Measurements from ENCODE around the gene MITF.

DNA sequence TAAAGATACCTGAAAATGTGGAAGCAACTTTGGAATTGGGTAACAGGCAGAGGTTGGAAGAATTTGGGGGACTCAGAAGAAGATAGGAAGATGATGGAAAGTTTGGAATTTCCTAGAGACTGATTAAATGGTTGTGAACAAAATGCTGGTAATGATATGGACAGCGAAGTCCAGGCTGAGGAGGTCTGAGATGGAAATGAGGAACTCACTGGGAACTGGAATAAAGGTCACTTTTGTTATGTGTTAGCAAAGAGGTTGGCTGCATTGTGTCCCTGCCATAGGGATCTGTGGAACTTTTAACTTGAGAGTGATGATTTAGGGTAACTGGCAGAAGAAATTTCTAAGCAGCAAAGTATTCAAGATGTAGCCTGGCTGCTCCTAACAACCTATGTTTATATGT lies 13.0 kb downstream of the MITF start:
- TF ChIP-seq, protein P1, sequence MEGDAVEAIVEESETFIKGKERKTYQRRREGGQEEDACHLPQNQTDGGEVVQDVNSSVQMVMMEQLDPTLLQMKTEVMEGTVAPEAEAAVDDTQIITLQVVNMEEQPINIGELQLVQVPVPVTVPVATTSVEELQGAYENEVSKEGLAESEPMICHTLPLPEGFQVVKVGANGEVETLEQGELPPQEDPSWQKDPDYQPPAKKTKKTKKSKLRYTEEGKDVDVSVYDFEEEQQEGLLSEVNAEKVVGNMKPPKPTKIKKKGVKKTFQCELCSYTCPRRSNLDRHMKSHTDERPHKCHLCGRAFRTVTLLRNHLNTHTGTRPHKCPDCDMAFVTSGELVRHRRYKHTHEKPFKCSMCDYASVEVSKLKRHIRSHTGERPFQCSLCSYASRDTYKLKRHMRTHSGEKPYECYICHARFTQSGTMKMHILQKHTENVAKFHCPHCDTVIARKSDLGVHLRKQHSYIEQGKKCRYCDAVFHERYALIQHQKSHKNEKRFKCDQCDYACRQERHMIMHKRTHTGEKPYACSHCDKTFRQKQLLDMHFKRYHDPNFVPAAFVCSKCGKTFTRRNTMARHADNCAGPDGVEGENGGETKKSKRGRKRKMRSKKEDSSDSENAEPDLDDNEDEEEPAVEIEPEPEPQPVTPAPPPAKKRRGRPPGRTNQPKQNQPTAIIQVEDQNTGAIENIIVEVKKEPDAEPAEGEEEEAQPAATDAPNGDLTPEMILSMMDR (optimal IDR thresholded peaks at IDR 0.05 in 1 of 3, IDR thresholded peaks at IDR 0.05 in 1 of 3, conservative IDR thresholded peaks at IDR 0.05 in 1 of 3; ENCODE audit: extremely low read depth in 1 of 3, insufficient read depth in 2 of 3, low read length in 3 of 3): no peak
- no peak for TF ChIP-seq EZH2 (IDR thresholded peaks at IDR 0.05; ENCODE audit: low read length)

All from keratinocyte (primary cell).